ENCODE measurements around the gene CEP295NL.

Gene CEP295NL

GRCh38 chr17:78923660-78924453 is 20.9 kb upstream of the CEP295NL start:
- no peak for DNase-seq (ENCODE audit: low read depth, low spot score)
- TF ChIP-seq CTCF (IDR thresholded peaks at IDR 0.05; ENCODE audit: low read depth, low read length) = no peak
- H3K4me3 ChIP-seq (ENCODE audit: low read depth, low read length) = peak overlapping the region; percentile 87
- in situ Hi-C loops (cut with HindIII; ENCODE audit: low sequenced_read_pairs) = no loop called here

GRCh38 chr17:78922816-78923498 is 20.0 kb upstream of the CEP295NL start:
- H3K4me3 ChIP-seq (ENCODE audit: low read depth, low read length) = peak overlapping the region; percentile 87

GRCh38 chr17:78921437-78921971 is 18.5 kb upstream of the CEP295NL start:
- DNase-seq (ENCODE audit: low read depth, low spot score) = no peak
- TF ChIP-seq CTCF (IDR thresholded peaks at IDR 0.05; ENCODE audit: low read depth, low read length) = no peak
- in situ Hi-C loops (cut with HindIII; ENCODE audit: low sequenced_read_pairs) = no loop called here
- H3K4me3 ChIP-seq (ENCODE audit: low read depth, low read length) = no peak overlapping the region

More at GRCh38 chr17:78922816-78923498, 20.0 kb upstream of the CEP295NL start:
- in situ Hi-C loops (cut with HindIII; ENCODE audit: low sequenced_read_pairs) = no loop called here
- TF ChIP-seq CTCF (IDR thresholded peaks at IDR 0.05; ENCODE audit: low read depth, low read length) = no peak
- DNase-seq (ENCODE audit: low read depth, low spot score) = no peak

GRCh38 chr17:78920528-78920927 is 17.5 kb upstream of the CEP295NL start:
- DNase-seq (ENCODE audit: low read depth, low spot score) = no peak
- TF ChIP-seq CTCF (IDR thresholded peaks at IDR 0.05; ENCODE audit: low read depth, low read length) = no peak
- no peak overlapping the region for H3K4me3 ChIP-seq (ENCODE audit: low read depth, low read length)
- in situ Hi-C loops (cut with HindIII; ENCODE audit: low sequenced_read_pairs) = no loop called here

GRCh38 chr17:78919861-78920450 is 17.0 kb upstream of the CEP295NL start:
- H3K4me3 ChIP-seq (ENCODE audit: low read depth, low read length) = no peak overlapping the region
- TF ChIP-seq CTCF (IDR thresholded peaks at IDR 0.05; ENCODE audit: low read depth, low read length) = no peak
- in situ Hi-C loops (cut with HindIII; ENCODE audit: low sequenced_read_pairs) = no loop called here
- DNase-seq (ENCODE audit: low read depth, low spot score) = no peak

GRCh38 chr17:78918979-78919378 is 16.0 kb upstream of the CEP295NL start:
- H3K4me3 ChIP-seq (ENCODE audit: low read depth, low read length) = no peak overlapping the region
- no peak for TF ChIP-seq CTCF (IDR thresholded peaks at IDR 0.05; ENCODE audit: low read depth, low read length)
- in situ Hi-C loops (cut with HindIII; ENCODE audit: low sequenced_read_pairs) = no loop called here
- DNase-seq (ENCODE audit: low read depth, low spot score) = no peak

Measured in astrocyte of the spinal cord (primary cell).